Lung (tissue), 12 donors: ENCODE data around the gene EML5. TPM values are rescaled to one million over a fixed set of nuclear protein-coding genes. Genes with fewer than 3 reads are reported as not detected.
"Not testable (repeated sequence)": the region's sequence is repeated elsewhere in the genome, so short reads cannot be mapped to it uniquely, and the experiment has no call there.

Experiments used
- ATAC-seq: fragments of 200-7000 bp; cut with Tn5 transposase; one replicate; pipeline ENCODE4 v1.9.1; 2020; ENCODE audit warnings: moderate number of reproducible peaks; ENCODE audit not compliant: insufficient read depth, low FRiP score
- DNase-seq, 3 donors: peaks; one replicate each; pipeline ENCODE4 v3.0.0-alpha.2; 2013 to 2017
- H3K27ac ChIP-seq, 2 donors: one replicate each; pipeline ENCODE4 v1.5.1; 2013; ENCODE audit warnings: mild to moderate bottlenecking in 2 of 2, moderate library complexity in 2 of 2, control low read depth in 1 of 2, inconsistent platforms in 1 of 2, low read depth in 1 of 2, low read length in 1 of 2
- H3K27me3 ChIP-seq, 3 donors: one replicate each; pipeline ENCODE4 v1.5.1; 2013; ENCODE audit warnings: low read length in 2 of 3; ENCODE audit not compliant: control insufficient read depth in 3 of 3, insufficient read depth in 3 of 3
- H3K36me3 ChIP-seq, 4 donors: one replicate each; pipeline ENCODE4 v1.5.1; 2013; ENCODE audit warnings: low read length in 4 of 4, mild to moderate bottlenecking in 1 of 4, moderate library complexity in 1 of 4; ENCODE audit not compliant: control insufficient read depth in 4 of 4, insufficient read depth in 4 of 4
- H3K4me1 ChIP-seq, 5 donors: one replicate each; pipeline ENCODE4 v1.5.1; 2013; ENCODE audit warnings: low read length in 5 of 5, mild to moderate bottlenecking in 2 of 5, moderate library complexity in 1 of 5; ENCODE audit not compliant: control insufficient read depth in 5 of 5, insufficient read depth in 5 of 5
- H3K4me3 ChIP-seq: one replicate; pipeline ENCODE4 v1.5.1; 2013; ENCODE audit warnings: mild to moderate bottlenecking, control low read depth, moderate library complexity
- H3K9ac ChIP-seq, 2 donors: one replicate each; pipeline ENCODE4 v1.5.1; 2013; ENCODE audit warnings: low read length in 2 of 2, control low read depth in 1 of 2; ENCODE audit not compliant: insufficient read depth in 1 of 2
- H3K9me3 ChIP-seq, 4 donors: one replicate each; pipeline ENCODE4 v1.5.1; 2013; ENCODE audit warnings: low read length in 3 of 4, mild to moderate bottlenecking in 1 of 4, moderate library complexity in 1 of 4; ENCODE audit not compliant: control insufficient read depth in 4 of 4, insufficient read depth in 3 of 4
- WGBS, 2 donors: extraction: QIAGEN DNeasy Blood & Tissue Kit; methylation state at CpG; one replicate each; pipeline ENCODE4 v1.1.7; 2013; 5-methylcytosine and 5-hydroxymethylcytosine counted together
- polyA plus RNA-seq, 2 donors: library from polyadenylated mRNA; stranded (reverse); fragments of 200-250 nt; gene quantifications; one replicate each; pipeline ENCODE4 v1.2.1, GENCODE V29; 2013
- total RNA-seq, 2 donors: library from RNA; depleted of rRNA in 1 of 2; stranded (reverse); fragments of >200 nt in 1 of 2; gene quantifications; one replicate each; pipeline ENCODE4 v1.2.1, GENCODE V29; 2014 to 2021
- TF ChIP-seq, protein P1 (sequence below): IDR thresholded peaks from 2 replicates; pipeline ENCODE4 v1.5.1; 2012; ENCODE audit warnings: mild to moderate bottlenecking; ENCODE audit errors: control extremely low read depth, extremely low read depth
- donor health status: control.
- donor health status: control.
- donor health status: Bipolar disorder and iron deficiency.
- donor health status: healthy.
- donor health status: DM: yes; HTN: yes; CAD: no.

The EML5 gene
- total and polyA plus RNA-seq, 4 donors = 0.31 to 10.2 (median 1.2) TPM

- H3K27ac ChIP-seq = peak overlapping the region in 1 of 2 donors; percentile 74
- no peaks in the 10 kb centered on the region for H3K36me3 ChIP-seq
- no peaks in the 10 kb centered on the region for H3K9me3 ChIP-seq
- H3K27me3 ChIP-seq = peaks cover 0 to 34% (median 23%) of the 10 kb centered on the region in 3 donors
- WGBS, 2 donors = 2 to 3% methylated on average over 48 to 52 of the region's 52 CpGs
- peak overlapping the region; percentile 66 for H3K4me3 ChIP-seq
- TF ChIP-seq, protein P1, sequence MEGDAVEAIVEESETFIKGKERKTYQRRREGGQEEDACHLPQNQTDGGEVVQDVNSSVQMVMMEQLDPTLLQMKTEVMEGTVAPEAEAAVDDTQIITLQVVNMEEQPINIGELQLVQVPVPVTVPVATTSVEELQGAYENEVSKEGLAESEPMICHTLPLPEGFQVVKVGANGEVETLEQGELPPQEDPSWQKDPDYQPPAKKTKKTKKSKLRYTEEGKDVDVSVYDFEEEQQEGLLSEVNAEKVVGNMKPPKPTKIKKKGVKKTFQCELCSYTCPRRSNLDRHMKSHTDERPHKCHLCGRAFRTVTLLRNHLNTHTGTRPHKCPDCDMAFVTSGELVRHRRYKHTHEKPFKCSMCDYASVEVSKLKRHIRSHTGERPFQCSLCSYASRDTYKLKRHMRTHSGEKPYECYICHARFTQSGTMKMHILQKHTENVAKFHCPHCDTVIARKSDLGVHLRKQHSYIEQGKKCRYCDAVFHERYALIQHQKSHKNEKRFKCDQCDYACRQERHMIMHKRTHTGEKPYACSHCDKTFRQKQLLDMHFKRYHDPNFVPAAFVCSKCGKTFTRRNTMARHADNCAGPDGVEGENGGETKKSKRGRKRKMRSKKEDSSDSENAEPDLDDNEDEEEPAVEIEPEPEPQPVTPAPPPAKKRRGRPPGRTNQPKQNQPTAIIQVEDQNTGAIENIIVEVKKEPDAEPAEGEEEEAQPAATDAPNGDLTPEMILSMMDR = no peak
- H3K9ac ChIP-seq = no peak overlapping the region
- DNase-seq (peak; percentile 4 to 16 (median 14)), ATAC-seq (no peak)
- H3K4me1 ChIP-seq = peaks cover 0 to 5% (median 2%) of the 10 kb centered on the region in 5 donors
Measured at GRCh38 chr14:88791629-88792472, 902 bp downstream of the EML5 start.

- H3K27ac ChIP-seq = no peak overlapping the region
- H3K4me1 ChIP-seq = peaks cover 0 to 5% (median 2%) of the 10 kb centered on the region in 5 donors
- TF ChIP-seq, protein P1 = no peak
- no peak for ATAC-seq
- DNase-seq = no peak
- 58 to 60% methylated on average over 3 of the region's 3 CpGs for WGBS, 2 donors
- H3K36me3 ChIP-seq = no peaks in the 10 kb centered on the region
- no peaks in the 10 kb centered on the region for H3K9me3 ChIP-seq
- H3K9ac ChIP-seq = no peak overlapping the region
- H3K27me3 ChIP-seq = peaks cover 0 to 37% (median 23%) of the 10 kb centered on the region in 3 donors
- H3K4me3 ChIP-seq = no peak overlapping the region
Measured at GRCh38 chr14:88791252-88791621, 1.5 kb downstream of the EML5 start.

DNA sequence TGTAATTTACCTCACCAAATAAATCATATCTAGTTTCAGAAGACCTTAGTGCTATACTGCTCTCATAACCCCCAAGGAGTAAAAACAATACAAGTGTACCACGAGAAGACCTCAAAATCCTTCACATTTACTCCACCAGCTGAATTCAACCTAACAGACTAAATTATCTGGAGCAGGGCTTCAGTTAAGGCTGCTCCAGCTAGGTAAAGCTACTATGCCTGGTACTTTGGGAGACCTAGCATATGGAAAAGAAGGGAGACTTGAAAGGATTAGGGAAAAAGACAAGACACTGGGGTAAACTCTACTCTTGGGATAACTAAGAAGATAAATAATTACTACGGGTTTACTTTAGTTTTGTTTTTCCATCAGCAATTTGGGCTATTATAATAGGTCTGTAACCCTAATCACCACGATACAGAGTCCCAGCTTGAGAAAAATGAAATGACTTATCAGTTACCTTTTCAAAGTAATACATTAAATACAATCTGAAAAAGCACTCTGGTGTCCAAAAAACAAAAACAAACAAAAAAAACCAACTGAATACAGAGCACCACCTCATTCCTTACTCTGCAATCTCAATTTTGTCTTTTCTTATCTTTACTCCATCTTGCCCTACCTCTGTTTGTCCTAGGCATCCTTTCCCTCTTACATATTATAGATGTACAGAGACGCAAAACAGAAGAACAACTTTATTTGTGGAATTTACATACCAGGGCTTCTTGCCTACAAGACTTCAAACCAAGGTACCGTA is 2.1 kb downstream of the EML5 start:
- no peaks in the 10 kb centered on the region for H3K36me3 ChIP-seq
- TF ChIP-seq, protein P1 = no peak
- H3K9me3 ChIP-seq = no peaks in the 10 kb centered on the region
- H3K27ac ChIP-seq = no peak overlapping the region
- DNase-seq (no peak), ATAC-seq (no peak)
- H3K4me3 ChIP-seq = no peak overlapping the region
- H3K27me3 ChIP-seq = peaks cover 0 to 37% (median 23%) of the 10 kb centered on the region in 3 donors
- WGBS, 2 donors = 88 to 92% methylated on average over 5 of the region's 5 CpGs
- no peak overlapping the region for H3K9ac ChIP-seq
- H3K4me1 ChIP-seq = peaks cover 0 to 5% (median 2%) of the 10 kb centered on the region in 5 donors

DNA sequence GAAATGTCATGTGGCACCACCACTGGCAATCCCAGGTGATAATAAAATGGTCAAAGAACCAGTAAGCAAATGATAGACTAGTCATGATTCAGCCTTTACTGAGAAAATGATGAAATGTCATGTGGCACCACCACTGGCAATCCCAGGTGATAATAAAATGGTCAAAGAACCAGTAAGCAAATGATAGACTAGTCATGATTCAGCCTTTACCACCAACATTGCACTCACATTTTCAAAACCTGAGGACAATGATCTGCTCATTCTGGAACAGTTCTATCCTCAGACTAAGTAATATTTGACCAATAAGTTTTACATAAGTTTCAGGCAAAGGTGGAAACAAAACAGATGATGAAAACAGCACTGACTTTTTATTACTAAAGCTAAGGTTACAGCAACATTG is 3.2 kb downstream of the EML5 start:
- ATAC-seq, H3K27ac ChIP-seq, H3K4me1 ChIP-seq, H3K4me3 ChIP-seq, H3K9me3 ChIP-seq, H3K9ac ChIP-seq, H3K36me3 ChIP-seq, DNase-seq: not testable (repeated sequence)
- H3K27me3 ChIP-seq = peaks cover 0 to 40% (median 23%) of the 10 kb centered on the region in 3 donors
